Measurements from ENCODE around the gene PCP4L1. TPM values are rescaled to one million over a fixed set of nuclear protein-coding genes. Genes with fewer than 3 reads are reported as not detected.

Gene PCP4L1
- not detected in 2 replicates for total RNA-seq (ENCODE audit: low replicate concordance)

GRCh38 chr1:161258439-161259344 lies at the start of gene PCP4L1:
Gene PCP4L1 (plus strand): TSS chr1:161258745. CDS start chr1:161258975, 230 bp downstream.

GRCh38 chr1:161215076-161215475 lies 43.5 kb upstream of the PCP4L1 start, which contains the start of gene FCER1G:
Gene FCER1G (plus strand): TSS chr1:161215295. CDS start chr1:161215322, 27 bp downstream.

DNA sequence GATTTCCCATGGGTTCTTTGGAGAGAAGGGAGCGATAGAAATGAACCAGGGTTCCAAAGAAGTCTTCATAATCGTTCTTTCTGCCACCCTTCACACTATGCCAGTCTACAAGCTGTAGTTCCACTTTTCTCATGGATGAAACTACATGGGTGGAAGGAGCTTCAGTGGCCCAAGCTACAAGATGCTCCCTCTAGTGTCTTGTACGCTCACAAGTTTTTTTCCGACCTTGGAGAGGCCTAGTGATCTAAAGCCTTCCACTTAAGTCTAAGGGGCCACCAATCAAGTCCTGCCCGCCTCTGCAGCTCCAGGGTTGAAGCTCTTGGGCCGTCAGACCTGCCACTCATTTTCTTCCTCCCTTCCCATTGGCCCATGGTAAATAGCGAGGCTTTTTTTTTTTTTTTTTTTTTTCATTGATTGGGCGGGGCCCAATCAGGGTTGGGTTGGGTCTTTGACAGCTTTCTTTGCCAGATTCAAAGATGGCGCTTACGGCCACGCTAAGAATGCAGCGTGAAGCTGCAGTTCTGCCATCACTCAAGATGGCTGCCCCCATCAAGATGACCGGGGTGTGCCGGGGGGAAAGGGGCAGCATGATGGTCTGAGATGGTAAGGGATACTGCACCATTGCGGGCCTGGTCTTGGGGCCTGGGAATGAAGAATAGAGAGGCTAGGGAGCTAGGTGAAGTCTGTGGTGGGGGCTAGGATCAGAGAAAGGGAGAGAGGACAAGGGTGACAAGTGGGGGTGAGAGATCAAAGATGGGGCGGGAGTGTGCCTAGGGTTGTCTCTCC lies 32.8 kb upstream of the PCP4L1 start, which contains the start of gene TOMM40L:
TSS of gene TOMM40L (plus strand) at position 527 of the 786 bp plus-strand sequence. CDS start 430 bp downstream, outside the sequence.

GRCh38 chr1:161238039-161238473 lies 20.5 kb upstream of the PCP4L1 start, which contains the start of gene NR1I3:
Gene NR1I3 (minus strand): TSS chr1:161238203. CDS start chr1:161236565, 1,638 bp downstream.

GRCh38 chr1:161309868-161310267 lies 51.3 kb downstream of the PCP4L1 start, which contains the start of gene MPZ:
Gene MPZ (minus strand): TSS chr1:161309968. CDS start chr1:161309905, 63 bp downstream.

GRCh38 chr1:161314201-161314981 lies 55.8 kb downstream of the PCP4L1 start, which contains the start of gene SDHC:
Gene SDHC (plus strand): TSS chr1:161314381. CDS start chr1:161314406, 25 bp downstream.

Other genes starting within 250 kb of the PCP4L1 start
- gene F11R, start 237.6 kb upstream of the PCP4L1 start, total RNA-seq (ENCODE audit: low replicate concordance), result 20.8 and 24.5 TPM in 2 replicates
- 1.5 and 15.6 TPM in 2 replicates for gene TSTD1, start 219.8 kb upstream of the PCP4L1 start, total RNA-seq (ENCODE audit: low replicate concordance)
- 83.1 and 162 TPM in 2 replicates for gene USF1, start 212.8 kb upstream of the PCP4L1 start, total RNA-seq (ENCODE audit: low replicate concordance)
- gene ARHGAP30, start 188.9 kb upstream of the PCP4L1 start, total RNA-seq (ENCODE audit: low replicate concordance), result under 0.01 TPM in 1 of 2 replicates, not detected in the other
- gene NECTIN4, start 169.2 kb upstream of the PCP4L1 start, total RNA-seq (ENCODE audit: low replicate concordance), result 0.35 and 2.3 TPM in 2 replicates
- gene KLHDC9, start 160.4 kb upstream of the PCP4L1 start, total RNA-seq (ENCODE audit: low replicate concordance), result 0.23 and 1.5 TPM in 2 replicates
- 71.7 and 95.0 TPM in 2 replicates for gene PFDN2, start 140.7 kb upstream of the PCP4L1 start, total RNA-seq (ENCODE audit: low replicate concordance)
- 14.2 and 15.7 TPM in 2 replicates for gene NIT1, start 140.6 kb upstream of the PCP4L1 start, total RNA-seq (ENCODE audit: low replicate concordance)
- gene DEDD, start 126.1 kb upstream of the PCP4L1 start, total RNA-seq (ENCODE audit: low replicate concordance), result 25.9 and 37.3 TPM in 2 replicates
- gene UFC1, start 104.8 kb upstream of the PCP4L1 start, total RNA-seq (ENCODE audit: low replicate concordance), result 127 and 180 TPM in 2 replicates
- gene USP21, start 99.2 kb upstream of the PCP4L1 start, total RNA-seq (ENCODE audit: low replicate concordance), result 4.2 and 4.7 TPM in 2 replicates
- 8.9 and 11.0 TPM in 2 replicates for gene PPOX, start 92.3 kb upstream of the PCP4L1 start, total RNA-seq (ENCODE audit: low replicate concordance)
- gene B4GALT3, start 81.2 kb upstream of the PCP4L1 start, total RNA-seq (ENCODE audit: low replicate concordance), result 9.4 and 18.3 TPM in 2 replicates
- gene ADAMTS4, start 59.7 kb upstream of the PCP4L1 start, total RNA-seq (ENCODE audit: low replicate concordance), result 2.1 and 4.9 TPM in 2 replicates
- 127 and 177 TPM in 2 replicates for gene NDUFS2, start 56.4 kb upstream of the PCP4L1 start, total RNA-seq (ENCODE audit: low replicate concordance)
- gene FCER1G, start 43.5 kb upstream of the PCP4L1 start, total RNA-seq (ENCODE audit: low replicate concordance), result 0.23 TPM in 1 of 2 replicates, not detected in the other
- gene APOA2, start 35.1 kb upstream of the PCP4L1 start, total RNA-seq (ENCODE audit: low replicate concordance), result not detected in 2 replicates
- 8.7 and 11.7 TPM in 2 replicates for gene TOMM40L, start 32.7 kb upstream of the PCP4L1 start, total RNA-seq (ENCODE audit: low replicate concordance)
- gene NR1I3, start 20.5 kb upstream of the PCP4L1 start, total RNA-seq (ENCODE audit: low replicate concordance), result not detected in 2 replicates
- 0.53 and 1.1 TPM in 2 replicates for gene MPZ, start 51.2 kb downstream of the PCP4L1 start, total RNA-seq (ENCODE audit: low replicate concordance)
- 11.1 and 32.2 TPM in 2 replicates for gene SDHC, start 55.6 kb downstream of the PCP4L1 start, total RNA-seq (ENCODE audit: low replicate concordance)
- gene CFAP126, start 109.1 kb downstream of the PCP4L1 start, total RNA-seq (ENCODE audit: low replicate concordance), result not detected in 2 replicates
- gene FCGR2A, start 246.7 kb downstream of the PCP4L1 start, total RNA-seq (ENCODE audit: low replicate concordance), result not detected in 2 replicates